ENCODE results near the gene ITGB7. TPM values are rescaled to one million over a fixed set of nuclear protein-coding genes. Genes with fewer than 3 reads are reported as not detected.

Gene ITGB7
- total and polyA plus RNA-seq, 2 of the 4 experiments (the other 2 are of a cell fraction) = 0.18 to 0.44 TPM

GRCh38 chr12:53226815-53227214 lies 19.8 kb upstream of the ITGB7 start:
- peaks cover 34% of the 10 kb centered on the region for H3K4me1 ChIP-seq (ENCODE audit: control insufficient read depth, insufficient read depth, low read length)
- no peak overlapping the region for H2BK20ac ChIP-seq (ENCODE audit: low read depth, low read length)
- peaks cover 4% of the 10 kb centered on the region; the same call in 1 of the 2 replicates for H3K36me3 ChIP-seq (ENCODE audit: control insufficient read depth, insufficient read depth, low read length)
- H4K91ac ChIP-seq (ENCODE audit: insufficient read depth, low read depth, low read length) = no peak overlapping the region
- no peak overlapping the region for H4K8ac ChIP-seq (ENCODE audit: low read depth in 2 of 2, low read length in 2 of 2)
- H2BK15ac ChIP-seq (ENCODE audit: low read depth, low read length) = no peak overlapping the region
- in situ Hi-C loops (cut with MboI; ENCODE audit: low sequenced_read_pairs) (no loop called here), dilution Hi-C loops (cut with HindIII; ENCODE audit: low sequenced_read_pairs, unreplicated experiment) (no loop called here), intact Hi-C loops (cut with micrococcal nuclease) (no loop called here)
- H3K14ac ChIP-seq (replicated peaks; ENCODE audit: low read depth, low read length) = no peak overlapping the region
- H3K23ac ChIP-seq (ENCODE audit: low read depth, low read length) = no peak overlapping the region
- H3K4me3 ChIP-seq (ENCODE audit: insufficient read depth, low read depth, low read length) = no peak overlapping the region
- no peak overlapping the region for H2BK120ac ChIP-seq (ENCODE audit: low read depth, low read length)
- peaks cover 5 to 48% of the 10 kb centered on the region in 2 experiments; a peak in 3 of 4 replicates for H3K79me1 ChIP-seq (ENCODE audit: low read depth in 1 of 2, low read length in 2 of 2)
- H4K5ac ChIP-seq (ENCODE audit: low read depth, low read length) = no peak overlapping the region
- H2AFZ ChIP-seq (replicated peaks; ENCODE audit: low read length, poor library complexity) = no peak overlapping the region
- H2AK9ac ChIP-seq (replicated peaks; ENCODE audit: low read depth, low read length, poor library complexity) = no peak overlapping the region
- no peak overlapping the region for H3K4ac ChIP-seq (ENCODE audit: low read depth, low read length)
- no peak overlapping the region for H2BK5ac ChIP-seq (ENCODE audit: low read depth, low read length, poor library complexity, severe bottlenecking)
- CTCF ChIA-PET = no interaction called here
- no peak for ATAC-seq (ENCODE audit: low read depth)
- no peak overlapping the region for H3K56ac ChIP-seq (ENCODE audit: extremely low read depth, insufficient read depth, low read length)
- POLR2A ChIA-PET (ENCODE audit: unreplicated experiment) = no interaction called here
- TF ChIP-seq CTCF (conservative IDR thresholded peaks at IDR 0.05; ENCODE audit: low read depth, low read length) = no peak
- TF ChIP-seq BHLHE40 (IDR thresholded peaks at IDR 0.05; ENCODE audit: low read depth, low read length) = no peak
- no peak for TF ChIP-seq MAFK (IDR thresholded peaks at IDR 0.05; ENCODE audit: low read depth, low read length)
- no peak for TF ChIP-seq USF2 (IDR thresholded peaks at IDR 0.05; ENCODE audit: low read depth, low read length)
- TF ChIP-seq MXI1 (IDR thresholded peaks at IDR 0.05; ENCODE audit: borderline replicate concordance, low read depth, low read length) = no peak
- no peak for TF ChIP-seq CHD1 (IDR thresholded peaks at IDR 0.05; ENCODE audit: low read depth, low read length)
- TF ChIP-seq RCOR1 (IDR thresholded peaks at IDR 0.05; ENCODE audit: insufficient replicate concordance, low read length) = no peak
- no peak for TF ChIP-seq RFX5 (IDR thresholded peaks at IDR 0.05; ENCODE audit: low read depth, low read length)
- no peak for TF ChIP-seq ELK1 (IDR thresholded peaks at IDR 0.05; ENCODE audit: borderline replicate concordance, low read depth, low read length)
- no peak for TF ChIP-seq RAD21 (IDR thresholded peaks at IDR 0.05; ENCODE audit: low read length)
- no peak for TF ChIP-seq MAZ (IDR thresholded peaks at IDR 0.05; ENCODE audit: borderline replicate concordance, low read depth, low read length)
- H3K9me3 ChIP-seq (ENCODE audit: control insufficient read depth, insufficient read depth, low read length) = no peaks in the 10 kb centered on the region
- peaks cover 30% of the 10 kb centered on the region for H3K9me1 ChIP-seq (ENCODE audit: insufficient read depth, low read length)
- no peaks in the 10 kb centered on the region for H4K20me1 ChIP-seq (ENCODE audit: insufficient read depth, low read length)
- H3K27ac ChIP-seq (ENCODE audit: insufficient read depth, low read length) = no peak overlapping the region
- H2AK5ac ChIP-seq (ENCODE audit: low read depth, low read length) = no peak overlapping the region
- WGBS, 2 experiments (ENCODE audit: extremely low coverage in 2 of 2, insufficient read length in 1 of 2) = 100% methylated on average over 1 of the region's 4 CpGs; no CpG with 5 or more reads in 1 of the 2 experiments
- no peak overlapping the region for H3K18ac ChIP-seq (ENCODE audit: low read depth, low read length)
- H3K4me2 ChIP-seq (ENCODE audit: low read depth, low read length) = no peak overlapping the region
- no peak overlapping the region for H3K9ac ChIP-seq (ENCODE audit: low read depth, low read length)
- BruUV-seq (replicated peaks) = no TSS peak
- no peak for DNase-seq
- H3K27me3 ChIP-seq (ENCODE audit: control insufficient read depth, insufficient read depth, low read length) = no peaks in the 10 kb centered on the region
